Fibroblast of villous mesenchyme (primary cell): ENCODE data around the gene ADD1. TPM values are rescaled to one million over a fixed set of nuclear protein-coding genes. Genes with fewer than 3 reads are reported as not detected.
"Not testable (repeated sequence)": the region's sequence is repeated elsewhere in the genome, so short reads cannot be mapped to it uniquely, and the experiment has no call there.

ENCODE experiments used
- DNase-seq: peaks from one replicate; pipeline ENCODE4 v3.0.0-alpha.2; 2010; ENCODE audit warnings: low read depth
- H3K4me3 ChIP-seq: 2 replicates; pipeline ENCODE4 v1.5.1; 2011; ENCODE audit warnings: low read depth, mild to moderate bottlenecking, low read length
- total RNA-seq: library from RNA; depleted of rRNA; stranded (reverse); fragments of >200 nt; gene quantifications from 2 replicates; pipeline ENCODE4 v1.2.3, GENCODE V29; 2012
- TF ChIP-seq, protein P1 (sequence below): IDR thresholded peaks from 2 replicates; pipeline ENCODE4 v1.5.1; 2012; ENCODE audit warnings: low read depth, mild to moderate bottlenecking, low read length; ENCODE audit not compliant: insufficient read depth

ADD1 gene
- total RNA-seq, 1 donor, result 212 TPM

DNA sequence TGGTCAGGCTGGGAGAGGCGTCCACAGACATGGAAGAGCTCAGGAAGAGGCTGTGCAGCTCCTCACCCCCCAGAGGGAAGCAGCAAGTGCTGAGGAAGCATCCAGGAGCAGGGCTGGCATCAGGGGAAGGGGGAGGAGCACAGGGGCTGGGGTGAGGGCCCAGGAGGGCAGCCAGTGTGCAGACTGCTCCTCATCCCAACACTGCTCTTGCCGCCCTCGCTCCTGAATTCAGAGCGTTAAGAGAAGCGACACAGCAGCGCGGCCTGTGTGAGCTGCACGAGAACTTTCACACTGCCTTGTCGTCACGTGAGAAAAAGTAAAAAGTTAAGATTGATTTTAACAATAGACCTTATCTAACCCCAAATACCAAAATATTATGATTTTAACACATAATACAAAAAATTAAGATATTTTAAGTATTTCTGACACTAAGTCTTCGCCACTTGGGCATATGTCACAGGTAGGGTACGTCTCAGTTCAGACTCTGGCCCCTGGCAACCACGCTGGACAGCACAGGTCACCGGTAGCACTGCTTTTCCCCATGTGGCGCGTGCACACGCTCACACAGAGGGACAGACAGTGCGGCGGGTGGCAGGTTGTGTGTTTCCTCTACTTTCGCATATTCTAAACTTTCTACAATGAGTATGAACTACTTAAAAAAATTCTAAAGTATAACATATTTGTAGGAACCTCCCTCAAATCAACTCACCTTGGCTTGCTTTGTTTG is 99.9 kb downstream of the ADD1 start:
- H3K4me3 ChIP-seq, result no peak overlapping the region
- TF ChIP-seq, protein P1, sequence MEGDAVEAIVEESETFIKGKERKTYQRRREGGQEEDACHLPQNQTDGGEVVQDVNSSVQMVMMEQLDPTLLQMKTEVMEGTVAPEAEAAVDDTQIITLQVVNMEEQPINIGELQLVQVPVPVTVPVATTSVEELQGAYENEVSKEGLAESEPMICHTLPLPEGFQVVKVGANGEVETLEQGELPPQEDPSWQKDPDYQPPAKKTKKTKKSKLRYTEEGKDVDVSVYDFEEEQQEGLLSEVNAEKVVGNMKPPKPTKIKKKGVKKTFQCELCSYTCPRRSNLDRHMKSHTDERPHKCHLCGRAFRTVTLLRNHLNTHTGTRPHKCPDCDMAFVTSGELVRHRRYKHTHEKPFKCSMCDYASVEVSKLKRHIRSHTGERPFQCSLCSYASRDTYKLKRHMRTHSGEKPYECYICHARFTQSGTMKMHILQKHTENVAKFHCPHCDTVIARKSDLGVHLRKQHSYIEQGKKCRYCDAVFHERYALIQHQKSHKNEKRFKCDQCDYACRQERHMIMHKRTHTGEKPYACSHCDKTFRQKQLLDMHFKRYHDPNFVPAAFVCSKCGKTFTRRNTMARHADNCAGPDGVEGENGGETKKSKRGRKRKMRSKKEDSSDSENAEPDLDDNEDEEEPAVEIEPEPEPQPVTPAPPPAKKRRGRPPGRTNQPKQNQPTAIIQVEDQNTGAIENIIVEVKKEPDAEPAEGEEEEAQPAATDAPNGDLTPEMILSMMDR, result no peak
- DNase-seq, result no peak

DNA sequence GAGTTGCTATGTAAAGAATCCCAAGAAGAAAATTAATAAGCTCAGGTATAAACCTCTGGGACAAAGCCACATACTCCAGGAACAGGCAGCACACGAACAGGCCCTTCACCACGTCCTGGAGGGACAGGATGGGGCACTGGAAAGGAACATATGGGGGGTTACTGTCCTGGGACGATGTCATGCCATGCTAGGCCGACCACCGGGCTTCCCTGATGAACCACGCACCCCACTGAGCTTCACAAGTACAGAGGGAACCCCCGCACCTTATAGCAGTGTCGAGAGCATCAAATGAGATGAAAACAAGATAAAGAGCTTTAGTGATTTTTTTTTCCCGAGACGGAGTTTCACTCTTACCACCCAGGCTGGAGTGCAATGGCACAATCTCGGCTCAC is 100.4 kb downstream of the ADD1 start:
- H3K4me3 ChIP-seq, result no peak overlapping the region
- DNase-seq, result no peak
- TF ChIP-seq, protein P1, result no peak

DNA sequence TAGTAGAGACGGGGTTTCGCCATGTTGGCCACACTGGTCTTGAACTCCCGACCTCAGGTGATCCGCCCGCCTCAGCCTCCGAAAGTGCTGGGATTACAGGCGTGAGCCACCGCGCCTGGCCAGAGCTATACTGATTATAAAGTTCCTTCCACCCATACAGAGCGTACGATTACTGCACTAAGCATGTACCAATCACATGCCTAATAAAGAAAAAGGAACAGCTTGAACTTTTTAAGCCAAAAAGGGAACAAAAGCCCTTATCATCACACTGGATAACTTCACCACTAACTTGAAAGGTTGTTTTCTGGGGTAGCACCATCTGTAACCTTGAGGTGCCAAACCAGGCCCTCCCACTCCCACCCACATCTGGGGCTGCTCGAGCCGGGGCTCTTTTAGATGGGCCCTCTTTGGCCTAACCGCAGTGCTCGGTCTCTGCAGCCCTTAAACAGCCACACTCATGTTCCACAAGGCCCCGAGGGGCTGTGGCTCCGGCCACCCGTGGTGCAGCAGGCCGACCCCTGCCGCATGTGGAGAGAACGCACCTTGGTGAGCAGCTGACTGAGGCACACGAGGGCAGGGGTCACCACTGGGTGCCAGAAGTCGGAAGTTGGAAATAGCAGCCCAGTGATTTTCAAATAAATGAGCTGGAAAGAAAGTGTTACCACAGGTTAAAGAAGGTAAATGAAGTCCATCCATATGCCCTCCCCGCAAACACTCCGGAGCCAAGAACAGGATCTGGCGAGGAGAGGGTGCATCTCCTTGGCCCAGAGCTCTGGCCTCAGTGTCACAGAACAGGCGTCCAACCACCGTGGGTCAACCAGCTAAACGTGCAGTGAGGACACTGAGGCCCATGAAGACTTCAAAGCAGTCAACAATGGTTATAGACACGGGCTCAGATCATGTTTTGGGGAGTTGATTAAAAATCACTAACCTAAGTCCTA is 101.2 kb downstream of the ADD1 start:
- DNase-seq, result no peak
- H3K4me3 ChIP-seq, result no peak overlapping the region
- TF ChIP-seq, protein P1, result no peak

DNA sequence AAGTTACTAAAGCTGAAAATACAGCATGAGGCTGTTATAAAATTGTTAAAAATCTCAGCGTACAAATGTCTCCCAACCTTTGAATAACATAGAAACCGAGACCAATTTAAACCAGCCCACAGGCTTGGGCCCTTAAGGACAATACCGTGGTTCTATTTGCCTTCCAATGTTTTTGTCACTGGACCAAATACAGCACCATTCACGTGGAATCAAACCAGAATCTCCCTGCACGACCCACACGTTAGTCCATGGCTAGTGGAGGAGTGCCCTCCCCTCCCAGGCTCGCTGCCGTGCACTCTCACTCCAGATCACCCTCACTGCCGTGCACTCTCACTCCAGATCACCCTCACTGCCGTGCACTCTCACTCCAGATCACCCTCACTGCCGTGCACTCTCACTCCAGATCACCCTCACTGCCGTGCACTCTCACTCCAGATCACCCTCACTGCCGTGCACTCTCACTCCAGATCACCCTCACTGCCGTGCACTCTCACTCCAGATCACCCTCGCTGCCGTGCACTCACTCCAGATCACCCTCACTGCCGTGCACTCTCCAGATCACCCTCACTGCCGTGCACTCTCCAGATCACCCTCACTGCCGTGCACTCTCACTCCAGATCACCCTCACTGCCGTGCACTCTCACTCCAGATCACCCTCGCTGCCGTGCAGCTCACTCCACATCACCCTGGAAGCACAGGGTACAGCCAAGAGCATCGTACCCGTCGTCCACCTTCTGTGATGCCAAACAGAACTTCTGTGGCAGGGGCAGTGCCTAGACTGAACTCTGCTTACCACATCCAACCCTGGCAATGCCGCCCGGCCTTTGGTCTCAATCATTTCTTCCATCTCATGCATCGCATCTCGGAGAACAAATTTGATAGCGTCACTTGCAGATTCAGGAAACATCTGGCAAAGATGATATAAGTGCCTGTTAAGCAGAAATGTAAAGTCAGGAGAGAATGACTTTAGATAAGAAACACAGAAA is 102.3 kb downstream of the ADD1 start:
- not testable (repeated sequence) for DNase-seq, H3K4me3 ChIP-seq

DNA sequence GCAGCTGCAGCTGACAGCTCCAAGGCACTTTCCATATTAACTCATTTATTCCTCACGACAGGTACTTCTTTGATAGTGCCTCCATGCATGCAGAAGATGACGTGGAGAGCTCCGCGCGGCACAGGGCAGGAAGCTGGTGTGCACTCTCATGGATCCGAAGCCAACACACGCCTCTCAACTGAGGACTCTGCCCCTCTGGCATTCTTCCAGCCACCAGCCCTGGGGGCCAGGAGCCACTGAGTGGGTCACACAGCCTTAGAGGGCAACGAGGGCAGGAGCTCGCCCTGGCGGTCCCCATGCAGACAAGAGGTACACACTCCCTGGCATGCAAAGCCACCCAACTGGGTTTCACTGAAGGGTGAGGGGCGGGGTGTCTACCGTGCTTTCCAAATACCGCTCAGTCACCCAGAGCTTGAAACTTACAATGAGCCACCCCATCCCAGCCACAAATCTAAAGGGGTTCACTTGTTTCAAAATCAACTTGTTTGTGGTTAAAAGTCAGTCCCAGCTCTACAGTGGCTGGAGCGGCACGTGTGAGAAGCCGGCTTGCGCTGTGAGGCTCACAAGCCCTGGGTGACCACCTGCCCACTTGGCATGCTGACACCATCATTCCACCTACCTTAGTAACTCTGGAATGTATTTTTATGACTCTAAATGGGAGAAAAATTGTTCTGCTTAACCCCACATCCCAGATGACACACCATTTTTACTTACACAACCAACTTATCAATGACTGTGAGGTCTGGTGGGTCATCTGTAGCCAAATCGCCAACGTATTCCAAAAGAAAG is 103.4 kb downstream of the ADD1 start:
- no peak for DNase-seq
- H3K4me3 ChIP-seq, result no peak overlapping the region
- TF ChIP-seq, protein P1, result no peak

DNA sequence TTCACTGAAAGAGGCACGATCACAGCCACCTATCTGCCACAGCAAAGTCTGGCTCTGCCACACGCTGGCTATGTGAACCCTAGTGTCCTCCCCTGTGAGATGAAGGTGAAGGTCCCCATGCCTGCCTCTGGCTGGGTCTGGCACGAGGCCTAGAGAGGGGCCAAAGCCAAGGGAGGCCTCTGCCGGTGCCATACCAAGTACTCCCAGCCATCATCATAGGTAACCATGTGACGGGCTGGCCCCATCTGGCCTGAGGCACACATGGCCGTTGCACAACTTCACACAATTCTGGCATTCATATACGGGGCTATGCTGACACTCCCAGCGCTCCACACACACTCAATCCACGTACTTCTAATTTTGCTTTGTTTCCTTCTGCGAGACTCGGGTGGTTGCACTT is 104.3 kb downstream of the ADD1 start:
- TF ChIP-seq, protein P1, result no peak
- DNase-seq, result no peak
- no peak overlapping the region for H3K4me3 ChIP-seq
